SK-N-SH (cell line): ENCODE data around the gene ABHD17C. TPM values are rescaled to one million over a fixed set of nuclear protein-coding genes. Genes with fewer than 3 reads are reported as not detected.
A peak's percentile ranks its signal among the peaks of the same experiment; 100 is the strongest.

Experiments
- CTCF ChIA-PET: fragments of 300-600, 350-600 bp; formaldehyde crosslinking; extraction: SDS; loops from one replicate; lab custom pipeline; 2021; lab: Yijun Ruan, JAX
- POLR2A ChIA-PET: fragments of 350-600 bp; sonication (Branson Sonifier 250); formaldehyde crosslinking; extraction: SDS; loops from one replicate; lab custom pipeline; 2020; ENCODE audit warnings: antibody characterized with exemption, inconsistent platforms; lab: Yijun Ruan, JAX
- DNase-seq: peaks from one replicate; pipeline ENCODE4 v3.0.0; 2012
- H2AFZ ChIP-seq: fragments of 200-600 bp; sonication (generic); 2 replicates; pipeline ENCODE4 v1.8.1; 2016; ENCODE audit warnings: antibody characterized with exemption, mild to moderate bottlenecking, low read depth
- H3F3A ChIP-seq: fragments of 200-600 bp; sonication (generic); replicated peaks from 2 replicates; pipeline ENCODE3; 2016; ENCODE audit warnings: antibody characterized with exemption, mild to moderate bottlenecking; ENCODE audit not compliant: insufficient read depth
- H3K27ac ChIP-seq, 2 experiments: fragments of 200-500 bp in 1 of 2; fragments of 200-600 bp in 1 of 2; sonication (Bioruptor generic) in 1 of 2; sonication (generic), shearing (Covaris generic) in 1 of 2; 2 replicates each; pipeline versions ENCODE4 v1.5.1 to v1.6.1; 2014 to 2016; ENCODE audit warnings: low read depth in 2 of 2, inconsistent platforms in 1 of 2, low read length in 1 of 2, mild to moderate bottlenecking in 1 of 2, mixed read lengths in 1 of 2
- H3K27me3 ChIP-seq: fragments of 200-600 bp; sonication (generic), shearing (Covaris generic); 2 replicates; pipeline ENCODE4 v1.6.1; 2016; ENCODE audit warnings: mixed run types; ENCODE audit not compliant: insufficient read depth
- H3K36me3 ChIP-seq, 2 experiments: fragments of 200-500 bp in 1 of 2; fragments of 200-600 bp in 1 of 2; sonication (Bioruptor generic) in 1 of 2; sonication (generic) in 1 of 2; replicated peaks in 1 of 2; 2 replicates each; pipeline versions ENCODE3 to v1.5.1; 2014 to 2016; ENCODE audit warnings: low read length in 1 of 2, mild to moderate bottlenecking in 1 of 2; ENCODE audit not compliant: insufficient read depth in 2 of 2, control insufficient read depth in 1 of 2
- H3K4me1 ChIP-seq, 2 experiments: fragments of 200-500 bp in 1 of 2; fragments of 200-600 bp in 1 of 2; sonication (Bioruptor generic) in 1 of 2; sonication (generic), shearing (Covaris generic) in 1 of 2; 2 replicates each; pipeline versions ENCODE4 v1.5.1 to v1.6.1; 2014 to 2016; ENCODE audit warnings: low read depth in 1 of 2, low read length in 1 of 2, mixed run types in 1 of 2; ENCODE audit not compliant: insufficient read depth in 2 of 2, control insufficient read depth in 1 of 2
- H3K4me2 ChIP-seq: fragments of 200-600 bp; sonication (generic), shearing (Covaris generic); 2 replicates; pipeline ENCODE4 v1.6.1; 2017; ENCODE audit warnings: mixed run types
- H3K4me3 ChIP-seq, 2 experiments: fragments of 200-500 bp in 1 of 2; fragments of 200-600 bp in 1 of 2; sonication (Bioruptor generic) in 1 of 2; sonication (generic), shearing (Covaris generic) in 1 of 2; 2 replicates each; pipeline versions ENCODE4 v1.5.1 to v1.8.1; 2014 to 2016; ENCODE audit warnings: low read depth in 2 of 2, inconsistent platforms in 1 of 2, low read length in 1 of 2, mild to moderate bottlenecking in 1 of 2, mixed read lengths in 1 of 2, moderate library complexity in 1 of 2
- H3K79me2 ChIP-seq: fragments of 200-600 bp; sonication (generic); 2 replicates; pipeline ENCODE4 v1.8.1; 2017; ENCODE audit warnings: mild to moderate bottlenecking; ENCODE audit not compliant: insufficient read depth
- H3K9ac ChIP-seq: fragments of 200-600 bp; sonication (generic); 2 replicates; pipeline ENCODE4 v1.6.1; 2017; ENCODE audit warnings: mixed run types
- H3K9me2 ChIP-seq: fragments of 200-600 bp; sonication (generic); 2 replicates; pipeline ENCODE4 v1.6.1; 2017; ENCODE audit warnings: mixed run types
- H3K9me3 ChIP-seq: fragments of 200-600 bp; sonication (generic); 2 replicates; pipeline ENCODE4 v1.6.1; 2017; ENCODE audit warnings: mixed run types, mild to moderate bottlenecking, moderate library complexity
- H4K20me1 ChIP-seq: fragments of 200-600 bp; sonication (generic); 2 replicates; pipeline ENCODE4 v1.6.1; 2017; ENCODE audit warnings: mild to moderate bottlenecking, mixed run types; ENCODE audit not compliant: insufficient read depth
- CHD2 ChIP-seq: fragments of 150-350 bp; IDR thresholded peaks from 2 replicates; pipeline ENCODE4 v1.6.1; 2018; ENCODE audit warnings: low read length; ENCODE audit not compliant: partially characterized antibody
- ELF1 ChIP-seq: IDR thresholded peaks from 2 replicates; pipeline ENCODE4 v1.4.0; 2012
- EP300 ChIP-seq, 2 experiments: IDR thresholded peaks; 2 replicates each; pipeline versions ENCODE4 v1.4.0 to v1.6.1; 2012; ENCODE audit warnings: borderline replicate concordance in 1 of 2, low read depth in 1 of 2, low read length in 1 of 2
- EZH2phosphoT487 ChIP-seq: fragments of 200-600 bp; sonication (generic); IDR thresholded peaks from 2 replicates; pipeline ENCODE4 v1.6.1; 2017; ENCODE audit warnings: low read depth, mixed run types, mild to moderate bottlenecking, antibody characterized with exemption, moderate library complexity, borderline replicate concordance
- FOSL2 ChIP-seq: IDR thresholded peaks from 2 replicates; pipeline ENCODE4 v1.4.0; 2012; ENCODE audit warnings: low read depth, mild to moderate bottlenecking, moderate library complexity, borderline replicate concordance
- FOXJ3 ChIP-seq: sonication (generic); formaldehyde crosslinking; IDR thresholded peaks from 2 replicates; pipeline ENCODE4 v1.5.1; 2020; ENCODE audit warnings: mild to moderate bottlenecking, missing genetic modification reagents
- FOXM1 ChIP-seq: IDR thresholded peaks from 2 replicates; pipeline ENCODE4 v1.4.0; 2012; ENCODE audit warnings: low read depth, mild to moderate bottlenecking
- GABPA ChIP-seq: IDR thresholded peaks from 2 replicates; pipeline ENCODE4 v1.4.0; 2012; ENCODE audit warnings: low read depth, mild to moderate bottlenecking
- GATA2 ChIP-seq: sonication (generic); formaldehyde crosslinking; IDR thresholded peaks from 2 replicates; pipeline ENCODE4 v1.5.0; 2020; ENCODE audit warnings: mild to moderate bottlenecking, missing genetic modification reagents
- JUND ChIP-seq: IDR thresholded peaks from 2 replicates; pipeline ENCODE4 v1.4.0; 2012
- MEF2A ChIP-seq: IDR thresholded peaks from 2 replicates; pipeline ENCODE4 v1.4.0; 2012; ENCODE audit warnings: low read depth, borderline replicate concordance
- NFIC ChIP-seq: IDR thresholded peaks from 2 replicates; pipeline ENCODE4 v1.4.0; 2012; ENCODE audit warnings: borderline replicate concordance
- NRF1 ChIP-seq: IDR thresholded peaks from 2 replicates; pipeline ENCODE4 v1.6.1; 2012; ENCODE audit warnings: low read depth, mild to moderate bottlenecking, low read length
- POLR2AphosphoS5 ChIP-seq: IDR thresholded peaks from 2 replicates; pipeline ENCODE4 v1.6.1; 2012; ENCODE audit warnings: low read depth, low read length
- SIN3A ChIP-seq: IDR thresholded peaks from 2 replicates; pipeline ENCODE4 v1.6.1; 2012; ENCODE audit warnings: low read depth, mild to moderate bottlenecking, low read length, moderate library complexity, borderline replicate concordance
- SMC3 ChIP-seq: IDR thresholded peaks from 2 replicates; pipeline ENCODE4 v1.6.1; 2012; ENCODE audit warnings: low read depth, low read length, improper control_type of control experiment
- TCF12 ChIP-seq: IDR thresholded peaks from 2 replicates; pipeline ENCODE4 v1.4.0; 2012
- TEAD4 ChIP-seq: IDR thresholded peaks from 2 replicates; pipeline ENCODE4 v1.4.0; 2012; ENCODE audit warnings: mild to moderate bottlenecking, borderline replicate concordance; ENCODE audit not compliant: insufficient read depth
- WGBS: methylation state at CpG from one replicate; pipeline ENCODE4 v1.1.6; 2017; ENCODE audit warnings: low lambda C conversion rate; 5-methylcytosine and 5-hydroxymethylcytosine counted together
- polyA plus RNA-seq, 3 experiments: library from polyadenylated mRNA; depleted of rRNA; stranded (reverse); fragments of >200 nt; gene quantifications; 2 replicates each; pipeline ENCODE4 v1.2.3, GENCODE V29; 2012
- TF ChIP-seq, protein P1 (sequence below): fragments of 200-600 bp; sonication (generic); IDR thresholded peaks from 2 replicates; pipeline ENCODE4 v1.6.1; 2017; ENCODE audit warnings: antibody characterized with exemption, mild to moderate bottlenecking, moderate library complexity
- TF ChIP-seq, protein P2 (sequence below): IDR thresholded peaks from 2 replicates; pipeline ENCODE4 v1.4.0; 2012; ENCODE audit warnings: low read depth, borderline replicate concordance
- TF ChIP-seq, protein P3 (sequence below): IDR thresholded peaks from 2 replicates; pipeline ENCODE4 v1.4.0; 2012; ENCODE audit warnings: low read depth, borderline replicate concordance
- TF ChIP-seq, protein P4 (sequence below): IDR thresholded peaks from 2 replicates; pipeline ENCODE4 v1.4.0; 2012; ENCODE audit warnings: low read depth
- TF ChIP-seq, protein P5 (sequence below): IDR thresholded peaks from 2 replicates; pipeline ENCODE4 v1.6.1; 2012; ENCODE audit warnings: mild to moderate bottlenecking, low read depth, low read length, moderate library complexity
- TF ChIP-seq, protein P6 (sequence below): IDR thresholded peaks from 2 replicates; pipeline ENCODE4; 2012

ABHD17C gene
- polyA plus RNA-seq, 1 of the 3 experiments (the other 2 are of a cell fraction): 11.7 TPM

DNA sequence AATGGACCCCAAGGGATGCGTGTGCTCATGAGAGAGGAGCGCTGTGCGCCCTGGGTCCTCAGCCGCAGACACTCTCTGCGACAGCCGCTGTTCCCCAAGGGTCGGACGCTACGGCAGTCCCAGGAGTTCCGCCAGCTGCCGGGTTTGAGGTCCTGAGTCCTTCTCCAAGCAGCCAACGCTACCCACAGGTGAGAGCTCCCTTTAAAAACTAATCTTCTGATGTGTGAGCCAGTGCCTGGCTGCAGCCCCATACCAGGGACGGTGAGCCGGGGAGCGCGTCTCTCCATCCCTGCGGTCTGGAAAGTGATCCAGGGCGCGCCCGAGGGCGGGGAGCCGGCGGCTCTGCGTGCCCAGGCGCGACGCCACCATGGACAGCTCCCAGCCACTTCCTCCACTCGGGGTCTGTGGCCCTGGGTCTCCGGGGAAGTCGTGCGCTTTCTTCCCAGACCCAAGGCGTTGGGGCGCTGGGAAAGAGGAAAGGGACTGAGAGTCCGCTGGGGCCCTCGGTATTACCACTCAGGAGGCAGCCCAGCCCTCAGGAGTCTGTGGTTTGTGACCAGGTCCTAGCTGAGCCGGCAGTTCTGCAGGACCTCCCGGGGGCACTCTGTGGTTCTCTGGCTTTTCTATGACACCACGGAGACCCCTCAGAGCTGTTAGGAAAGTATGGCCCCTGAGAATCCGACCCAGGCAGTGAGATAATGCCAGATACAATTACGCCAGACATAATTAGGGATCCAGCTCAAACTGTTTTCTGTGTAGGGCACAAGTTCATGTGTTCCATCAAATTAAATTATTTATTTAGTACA is 85.5 kb downstream of the ABHD17C start:
- no peak overlapping the region for H3K9ac ChIP-seq
- POLR2A ChIA-PET: no interaction called here
- peak overlapping the region; percentile 98 for H3K4me2 ChIP-seq
- no peaks in the 10 kb centered on the region for H3K9me3 ChIP-seq
- H2AFZ ChIP-seq: no peak overlapping the region
- DNase-seq: peak; percentile 64
- CTCF ChIA-PET: interaction anchor here (0.7 to 9.4 kb wide), 28 partner anchors 9 to 486 kb away, joined by 3 to 253 read pairs (median 6); partner anchors contain the start of gene ABHD17C
- peak overlapping the region; percentile 62 to 76 for H3K4me3 ChIP-seq
- H3K36me3 ChIP-seq: peaks cover 0 to 14% of the 10 kb centered on the region in 2 experiments
- H3K79me2 ChIP-seq: no peaks in the 10 kb centered on the region
- H3K27ac ChIP-seq: no peak overlapping the region
- no peaks in the 10 kb centered on the region for H3K27me3 ChIP-seq
- WGBS: 11% methylated on average over 14 of the region's 40 CpGs
- H3F3A ChIP-seq: peaks cover 6% of the 10 kb centered on the region
- H3K9me2 ChIP-seq: no peaks in the 10 kb centered on the region
- no peaks in the 10 kb centered on the region for H4K20me1 ChIP-seq
- peaks cover 0 to 27% of the 10 kb centered on the region in 2 experiments; a peak in 3 of 4 replicates for H3K4me1 ChIP-seq
- TF ChIP-seq CHD2 (no peak), SMC3 (no peak), TCF12 (no peak), ELF1 (no peak), FOXJ3 (CRISPR knock-in tag) (no peak), JUND (no peak), FOSL2 (no peak), NFIC (no peak), TEAD4 (no peak), FOXM1 (no peak), SIN3A (peak; percentile 89; the same call in 1 of the 2 replicates), POLR2AphosphoS5 (no peak), MEF2A (no peak), GABPA (peak; percentile 66), NRF1 (no peak), EP300 (IDR thresholded peaks at IDR 0.05; ENCODE audit: borderline replicate concordance in 1 of 2, low read depth in 1 of 2, low read length in 1 of 2) (no peak), GATA2 (CRISPR knock-in tag) (no peak), EZH2phosphoT487 (no peak)
- TF ChIP-seq, protein P1, sequence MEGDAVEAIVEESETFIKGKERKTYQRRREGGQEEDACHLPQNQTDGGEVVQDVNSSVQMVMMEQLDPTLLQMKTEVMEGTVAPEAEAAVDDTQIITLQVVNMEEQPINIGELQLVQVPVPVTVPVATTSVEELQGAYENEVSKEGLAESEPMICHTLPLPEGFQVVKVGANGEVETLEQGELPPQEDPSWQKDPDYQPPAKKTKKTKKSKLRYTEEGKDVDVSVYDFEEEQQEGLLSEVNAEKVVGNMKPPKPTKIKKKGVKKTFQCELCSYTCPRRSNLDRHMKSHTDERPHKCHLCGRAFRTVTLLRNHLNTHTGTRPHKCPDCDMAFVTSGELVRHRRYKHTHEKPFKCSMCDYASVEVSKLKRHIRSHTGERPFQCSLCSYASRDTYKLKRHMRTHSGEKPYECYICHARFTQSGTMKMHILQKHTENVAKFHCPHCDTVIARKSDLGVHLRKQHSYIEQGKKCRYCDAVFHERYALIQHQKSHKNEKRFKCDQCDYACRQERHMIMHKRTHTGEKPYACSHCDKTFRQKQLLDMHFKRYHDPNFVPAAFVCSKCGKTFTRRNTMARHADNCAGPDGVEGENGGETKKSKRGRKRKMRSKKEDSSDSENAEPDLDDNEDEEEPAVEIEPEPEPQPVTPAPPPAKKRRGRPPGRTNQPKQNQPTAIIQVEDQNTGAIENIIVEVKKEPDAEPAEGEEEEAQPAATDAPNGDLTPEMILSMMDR: no peak
- TF ChIP-seq, protein P2, sequence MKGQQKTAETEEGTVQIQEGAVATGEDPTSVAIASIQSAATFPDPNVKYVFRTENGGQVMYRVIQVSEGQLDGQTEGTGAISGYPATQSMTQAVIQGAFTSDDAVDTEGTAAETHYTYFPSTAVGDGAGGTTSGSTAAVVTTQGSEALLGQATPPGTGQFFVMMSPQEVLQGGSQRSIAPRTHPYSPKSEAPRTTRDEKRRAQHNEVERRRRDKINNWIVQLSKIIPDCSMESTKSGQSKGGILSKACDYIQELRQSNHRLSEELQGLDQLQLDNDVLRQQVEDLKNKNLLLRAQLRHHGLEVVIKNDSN: no peak
- TF ChIP-seq, protein P3, sequence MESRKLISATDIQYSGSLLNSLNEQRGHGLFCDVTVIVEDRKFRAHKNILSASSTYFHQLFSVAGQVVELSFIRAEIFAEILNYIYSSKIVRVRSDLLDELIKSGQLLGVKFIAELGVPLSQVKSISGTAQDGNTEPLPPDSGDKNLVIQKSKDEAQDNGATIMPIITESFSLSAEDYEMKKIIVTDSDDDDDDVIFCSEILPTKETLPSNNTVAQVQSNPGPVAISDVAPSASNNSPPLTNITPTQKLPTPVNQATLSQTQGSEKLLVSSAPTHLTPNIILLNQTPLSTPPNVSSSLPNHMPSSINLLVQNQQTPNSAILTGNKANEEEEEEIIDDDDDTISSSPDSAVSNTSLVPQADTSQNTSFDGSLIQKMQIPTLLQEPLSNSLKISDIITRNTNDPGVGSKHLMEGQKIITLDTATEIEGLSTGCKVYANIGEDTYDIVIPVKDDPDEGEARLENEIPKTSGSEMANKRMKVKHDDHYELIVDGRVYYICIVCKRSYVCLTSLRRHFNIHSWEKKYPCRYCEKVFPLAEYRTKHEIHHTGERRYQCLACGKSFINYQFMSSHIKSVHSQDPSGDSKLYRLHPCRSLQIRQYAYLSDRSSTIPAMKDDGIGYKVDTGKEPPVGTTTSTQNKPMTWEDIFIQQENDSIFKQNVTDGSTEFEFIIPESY: no peak
- TF ChIP-seq, protein P4, sequence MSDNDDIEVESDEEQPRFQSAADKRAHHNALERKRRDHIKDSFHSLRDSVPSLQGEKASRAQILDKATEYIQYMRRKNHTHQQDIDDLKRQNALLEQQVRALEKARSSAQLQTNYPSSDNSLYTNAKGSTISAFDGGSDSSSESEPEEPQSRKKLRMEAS: peak; percentile 70
- TF ChIP-seq, protein P5, sequence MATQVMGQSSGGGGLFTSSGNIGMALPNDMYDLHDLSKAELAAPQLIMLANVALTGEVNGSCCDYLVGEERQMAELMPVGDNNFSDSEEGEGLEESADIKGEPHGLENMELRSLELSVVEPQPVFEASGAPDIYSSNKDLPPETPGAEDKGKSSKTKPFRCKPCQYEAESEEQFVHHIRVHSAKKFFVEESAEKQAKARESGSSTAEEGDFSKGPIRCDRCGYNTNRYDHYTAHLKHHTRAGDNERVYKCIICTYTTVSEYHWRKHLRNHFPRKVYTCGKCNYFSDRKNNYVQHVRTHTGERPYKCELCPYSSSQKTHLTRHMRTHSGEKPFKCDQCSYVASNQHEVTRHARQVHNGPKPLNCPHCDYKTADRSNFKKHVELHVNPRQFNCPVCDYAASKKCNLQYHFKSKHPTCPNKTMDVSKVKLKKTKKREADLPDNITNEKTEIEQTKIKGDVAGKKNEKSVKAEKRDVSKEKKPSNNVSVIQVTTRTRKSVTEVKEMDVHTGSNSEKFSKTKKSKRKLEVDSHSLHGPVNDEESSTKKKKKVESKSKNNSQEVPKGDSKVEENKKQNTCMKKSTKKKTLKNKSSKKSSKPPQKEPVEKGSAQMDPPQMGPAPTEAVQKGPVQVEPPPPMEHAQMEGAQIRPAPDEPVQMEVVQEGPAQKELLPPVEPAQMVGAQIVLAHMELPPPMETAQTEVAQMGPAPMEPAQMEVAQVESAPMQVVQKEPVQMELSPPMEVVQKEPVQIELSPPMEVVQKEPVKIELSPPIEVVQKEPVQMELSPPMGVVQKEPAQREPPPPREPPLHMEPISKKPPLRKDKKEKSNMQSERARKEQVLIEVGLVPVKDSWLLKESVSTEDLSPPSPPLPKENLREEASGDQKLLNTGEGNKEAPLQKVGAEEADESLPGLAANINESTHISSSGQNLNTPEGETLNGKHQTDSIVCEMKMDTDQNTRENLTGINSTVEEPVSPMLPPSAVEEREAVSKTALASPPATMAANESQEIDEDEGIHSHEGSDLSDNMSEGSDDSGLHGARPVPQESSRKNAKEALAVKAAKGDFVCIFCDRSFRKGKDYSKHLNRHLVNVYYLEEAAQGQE: peak; percentile 99
- TF ChIP-seq, protein P6, sequence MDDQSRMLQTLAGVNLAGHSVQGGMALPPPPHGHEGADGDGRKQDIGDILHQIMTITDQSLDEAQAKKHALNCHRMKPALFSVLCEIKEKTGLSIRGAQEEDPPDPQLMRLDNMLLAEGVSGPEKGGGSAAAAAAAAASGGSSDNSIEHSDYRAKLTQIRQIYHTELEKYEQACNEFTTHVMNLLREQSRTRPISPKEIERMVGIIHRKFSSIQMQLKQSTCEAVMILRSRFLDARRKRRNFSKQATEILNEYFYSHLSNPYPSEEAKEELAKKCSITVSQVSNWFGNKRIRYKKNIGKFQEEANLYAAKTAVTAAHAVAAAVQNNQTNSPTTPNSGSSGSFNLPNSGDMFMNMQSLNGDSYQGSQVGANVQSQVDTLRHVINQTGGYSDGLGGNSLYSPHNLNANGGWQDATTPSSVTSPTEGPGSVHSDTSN: no peak
